Activated CD8-positive, alpha-beta memory T cell treated with anti-CD3 and anti-CD28 coated beads for 1 hour (primary cell): ENCODE results near the gene SELENOV.

ENCODE experiments used
- DNase-seq, 2 donors: peaks; one replicate each; pipeline ENCODE4 v3.0.0-alpha.2; 2020; ENCODE audit warnings: low read depth in 1 of 2; ENCODE audit errors: extremely low read depth in 1 of 2

Gene SELENOV

DNA sequence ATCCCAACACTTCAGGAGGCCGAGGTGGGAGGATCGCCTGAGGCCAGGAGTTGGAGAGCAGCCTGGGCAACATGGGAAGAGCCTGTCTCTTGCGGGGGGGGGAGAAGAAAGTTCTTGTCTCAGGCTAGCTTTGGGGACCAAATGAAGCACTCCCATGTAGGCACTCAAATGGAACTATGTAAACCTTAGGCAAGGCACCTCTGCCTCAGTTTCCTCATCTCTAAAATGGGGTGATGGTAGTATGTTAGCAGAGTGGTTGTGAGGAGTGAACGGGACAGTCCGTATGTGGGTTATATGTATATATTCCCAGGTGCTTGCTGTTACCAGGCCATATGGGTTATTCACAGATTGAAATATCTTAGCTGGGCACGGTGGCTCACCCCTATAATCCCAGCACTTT lies 22.7 kb upstream of the SELENOV start:
- DNase-seq, result no peak

DNA sequence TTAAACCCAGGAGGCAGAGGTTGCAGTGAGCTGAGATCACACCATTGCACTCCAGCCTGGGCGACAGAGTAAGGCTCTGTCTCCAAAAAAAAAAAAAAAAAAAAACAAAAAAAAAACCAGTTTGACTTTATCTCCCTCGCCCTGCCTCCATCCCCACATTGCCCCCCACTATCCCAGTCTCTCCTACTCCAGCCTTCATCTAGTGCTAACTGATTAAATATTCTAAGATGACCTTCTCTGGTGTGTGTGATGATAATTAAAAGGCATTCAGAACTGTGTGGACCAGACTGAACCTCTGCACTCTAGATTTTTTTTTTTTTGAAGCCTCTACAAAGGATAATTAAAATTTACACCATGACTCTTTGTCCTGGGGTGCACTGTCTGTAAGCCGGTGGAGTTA lies 22.2 kb upstream of the SELENOV start:
- DNase-seq, result no peak

DNA sequence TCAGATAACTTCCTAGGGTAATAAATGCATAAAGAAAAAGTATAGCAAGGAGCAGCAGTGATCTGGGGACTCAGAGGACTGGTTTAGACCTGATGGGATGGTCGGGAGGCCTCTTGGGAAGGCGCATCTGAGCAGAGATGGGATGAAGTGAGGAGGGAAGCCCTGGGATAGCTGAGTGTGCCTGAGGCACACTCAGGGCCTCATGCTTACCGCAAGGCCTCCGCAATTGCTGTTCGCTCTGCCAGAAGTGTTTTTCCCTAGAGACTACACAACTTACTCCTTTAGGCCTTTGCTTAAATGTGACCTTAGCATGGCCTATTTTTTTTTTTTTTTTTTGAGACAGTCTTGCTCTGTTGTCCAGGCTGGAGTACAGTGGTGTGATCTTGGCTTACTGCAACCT lies 20.3 kb upstream of the SELENOV start:
- DNase-seq, result no peak

DNA sequence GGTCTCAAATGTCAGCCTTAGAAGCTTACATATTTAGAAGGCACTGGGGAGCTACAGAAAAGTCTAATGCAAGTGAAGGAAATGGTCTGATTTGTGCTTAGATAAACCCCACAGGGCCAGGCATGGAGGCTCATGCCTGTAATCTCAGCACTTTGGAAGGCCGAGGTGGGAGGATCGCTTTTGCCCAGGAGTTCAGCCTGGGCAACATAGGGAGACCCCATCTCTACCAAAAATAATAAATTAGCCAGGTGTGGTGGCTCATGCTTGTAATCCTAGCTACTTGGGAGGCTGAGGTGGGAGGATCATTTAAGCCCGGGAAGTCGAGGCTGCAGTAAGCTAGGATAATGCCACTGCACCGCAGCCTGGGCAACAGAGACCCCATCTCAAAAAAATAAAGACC lies 18.9 kb upstream of the SELENOV start:
- DNase-seq, result no peak

DNA sequence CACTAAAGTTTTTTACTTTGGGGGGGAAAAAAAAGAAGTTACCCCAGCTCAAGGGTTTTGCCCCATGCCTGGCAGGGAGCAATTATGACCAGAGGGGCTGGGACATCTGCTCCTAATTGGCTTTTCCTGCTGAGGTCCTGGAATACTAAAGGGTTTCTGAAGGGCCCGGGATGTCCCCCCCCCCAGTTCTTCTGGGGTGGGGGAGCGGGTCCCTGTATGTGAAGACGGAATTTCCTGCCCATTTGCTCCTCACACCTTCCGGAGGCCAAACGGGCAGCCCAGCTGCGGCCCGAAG lies 17.3 kb upstream of the SELENOV start:
- DNase-seq, result no peak

DNA sequence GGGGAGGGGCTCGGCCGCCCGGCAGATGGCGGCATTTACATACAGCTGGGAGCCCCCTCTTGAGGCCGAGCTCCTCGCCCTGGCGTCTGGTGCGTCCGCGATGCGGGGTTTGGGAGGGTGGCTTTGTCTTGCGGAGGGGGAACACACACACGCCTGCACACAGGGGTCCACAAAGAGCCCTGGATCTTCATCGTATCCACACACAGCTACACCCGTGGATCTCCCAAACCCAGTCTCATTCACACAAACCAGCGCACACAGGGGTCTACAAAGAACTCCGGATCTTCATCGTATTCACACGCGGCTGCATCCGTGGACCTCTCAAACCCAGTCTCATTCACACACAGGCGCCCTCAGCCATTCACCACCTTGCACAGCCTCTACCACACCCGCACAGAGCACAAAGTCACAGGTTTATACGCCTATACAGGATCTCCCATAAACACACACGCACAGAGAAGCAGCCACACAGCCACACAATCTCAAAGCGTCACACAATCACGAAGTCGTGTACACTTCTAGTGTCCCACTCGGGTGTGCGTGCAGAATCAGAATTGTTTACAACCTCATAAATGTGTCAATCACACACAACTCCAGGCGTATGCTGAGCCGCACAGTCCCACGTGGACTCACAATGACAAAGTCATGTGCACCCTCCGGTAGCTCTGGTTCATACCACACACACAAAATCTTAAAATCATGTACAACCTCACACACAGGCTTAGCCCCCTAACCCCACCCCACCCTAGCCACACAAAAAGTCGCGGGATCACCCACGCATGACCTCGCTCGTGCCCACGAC lies 16.7 kb upstream of the SELENOV start:
- DNase-seq, result no peak

DNA sequence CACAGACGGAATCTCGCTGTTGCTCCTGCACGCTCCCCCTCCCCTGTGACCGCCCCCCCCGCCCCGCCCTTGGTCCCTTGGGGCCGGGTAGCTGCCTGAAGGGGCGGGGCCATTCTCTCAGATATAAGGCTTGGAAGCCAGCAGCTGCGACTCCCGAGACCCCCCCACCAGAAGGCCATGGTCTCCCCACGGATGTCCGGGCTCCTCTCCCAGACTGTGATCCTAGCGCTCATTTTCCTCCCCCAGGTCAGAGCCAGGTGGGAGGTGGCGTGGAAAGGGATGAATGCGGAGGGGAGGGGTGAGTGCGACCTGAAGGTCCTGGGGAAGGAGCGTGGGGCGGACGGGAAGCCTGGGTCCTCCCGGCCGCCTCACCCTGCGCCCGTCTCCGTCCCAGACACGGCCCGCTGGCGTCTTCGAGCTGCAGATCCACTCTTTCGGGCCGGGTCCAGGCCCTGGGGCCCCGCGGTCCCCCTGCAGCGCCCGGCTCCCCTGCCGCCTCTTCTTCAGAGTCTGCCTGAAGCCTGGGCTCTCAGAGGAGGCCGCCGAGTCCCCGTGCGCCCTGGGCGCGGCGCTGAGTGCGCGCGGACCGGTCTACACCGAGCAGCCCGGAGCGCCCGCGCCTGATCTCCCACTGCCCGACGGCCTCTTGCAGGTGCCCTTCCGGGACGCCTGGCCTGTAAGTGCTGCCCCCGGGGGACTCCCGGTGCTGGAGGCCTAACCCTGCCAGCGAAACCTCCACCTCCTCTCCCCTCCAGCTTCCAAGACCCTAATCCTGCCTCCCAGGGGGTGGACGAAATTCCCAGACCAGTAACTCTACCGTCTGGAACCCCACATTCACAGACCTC lies 15.9 kb upstream of the SELENOV start, which contains the start of gene DLL3:
Gene DLL3 (plus strand): TSS at position 150 of the 845 bp plus-strand sequence. CDS start 28 bp downstream, at position 178.
- no peak for DNase-seq

DNA sequence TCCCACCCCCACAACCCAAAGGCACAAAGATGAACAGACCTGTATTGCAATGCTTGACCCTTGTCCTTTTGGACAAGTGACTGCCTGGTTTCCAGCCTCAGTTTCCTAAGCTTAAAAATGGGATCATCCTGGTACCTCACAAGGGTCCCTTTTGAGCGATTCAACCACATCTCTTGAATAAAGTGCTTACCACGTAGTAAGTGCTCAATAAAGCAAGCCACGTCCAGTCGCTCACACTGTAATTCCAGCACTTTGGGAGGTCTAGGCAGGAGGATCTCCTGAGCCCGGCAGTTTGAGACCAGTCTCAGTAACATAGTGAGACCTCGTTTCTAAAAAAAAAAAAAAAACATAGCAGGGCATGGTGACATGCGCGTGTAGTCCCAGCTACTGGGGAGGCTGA lies 15.0 kb upstream of the SELENOV start:
- DNase-seq, result no peak

DNA sequence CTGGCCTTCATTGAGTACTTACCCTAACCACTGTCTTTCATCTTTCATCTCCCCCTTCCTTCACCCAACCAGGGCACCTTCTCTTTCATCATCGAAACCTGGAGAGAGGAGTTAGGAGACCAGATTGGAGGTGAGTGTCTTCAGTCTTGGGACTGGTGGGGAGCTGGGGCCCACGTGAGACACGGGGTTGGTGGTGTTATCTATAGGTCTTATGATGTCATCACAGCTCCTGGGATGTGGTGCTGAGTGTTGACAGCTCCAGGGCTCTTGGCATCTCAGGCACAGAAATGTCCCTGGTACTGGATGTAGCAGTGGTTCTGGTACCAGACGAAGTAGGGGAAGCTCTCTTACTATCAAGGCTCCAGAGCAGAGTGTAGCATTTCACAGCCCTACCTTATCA lies 14.4 kb upstream of the SELENOV start:
- no peak for DNase-seq

DNA sequence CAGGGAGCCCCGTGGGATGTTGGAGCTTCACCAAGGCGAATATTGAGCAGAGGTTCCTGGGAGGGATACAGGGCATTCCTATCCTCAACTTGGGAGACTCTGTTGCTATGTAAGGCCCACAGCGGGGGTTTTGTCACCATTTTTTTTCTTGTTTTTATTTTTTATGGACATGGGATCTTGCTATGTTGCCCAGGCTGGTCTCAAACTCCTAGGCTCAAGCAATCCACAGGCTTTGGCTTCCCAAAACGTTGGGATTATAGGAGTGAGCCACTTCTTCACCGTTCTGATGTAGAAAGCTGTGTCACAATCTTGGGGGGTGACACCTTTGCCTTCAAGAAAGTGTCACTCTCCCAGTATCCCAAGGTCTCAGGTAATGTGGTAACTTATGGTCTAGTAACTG lies 13.6 kb upstream of the SELENOV start:
- DNase-seq, result no peak

DNA sequence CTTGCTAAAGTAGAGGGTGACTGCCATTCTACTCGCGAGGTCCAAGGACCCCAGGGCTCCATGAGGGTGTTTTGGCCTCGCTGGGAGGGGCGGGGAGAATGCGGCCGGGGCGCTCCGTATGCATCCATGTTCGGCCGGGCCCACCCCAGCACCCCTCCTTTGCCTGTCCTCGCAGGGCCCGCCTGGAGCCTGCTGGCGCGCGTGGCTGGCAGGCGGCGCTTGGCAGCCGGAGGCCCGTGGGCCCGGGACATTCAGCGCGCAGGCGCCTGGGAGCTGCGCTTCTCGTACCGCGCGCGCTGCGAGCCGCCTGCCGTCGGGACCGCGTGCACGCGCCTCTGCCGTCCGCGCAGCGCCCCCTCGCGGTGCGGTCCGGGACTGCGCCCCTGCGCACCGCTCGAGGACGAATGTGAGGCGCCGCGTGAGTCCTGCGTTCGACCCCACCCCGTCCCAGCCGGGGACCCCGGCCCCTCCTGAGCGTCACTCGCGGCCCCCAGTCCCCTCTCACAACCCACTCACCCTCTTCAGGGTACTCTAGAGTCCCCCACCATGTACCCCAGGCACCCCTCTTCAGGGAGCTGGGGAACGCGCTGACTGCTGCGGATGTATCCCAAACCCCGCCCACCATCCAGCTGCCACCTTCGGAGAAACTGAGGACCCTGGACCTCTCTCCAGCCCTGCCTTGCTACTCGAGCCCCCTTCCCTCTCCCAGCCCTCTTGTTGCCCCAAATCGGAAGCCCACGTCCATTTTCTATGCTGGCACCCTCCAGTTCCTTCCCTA lies 12.1 kb upstream of the SELENOV start:
- DNase-seq, result peak; percentile 22 to 61

DNA sequence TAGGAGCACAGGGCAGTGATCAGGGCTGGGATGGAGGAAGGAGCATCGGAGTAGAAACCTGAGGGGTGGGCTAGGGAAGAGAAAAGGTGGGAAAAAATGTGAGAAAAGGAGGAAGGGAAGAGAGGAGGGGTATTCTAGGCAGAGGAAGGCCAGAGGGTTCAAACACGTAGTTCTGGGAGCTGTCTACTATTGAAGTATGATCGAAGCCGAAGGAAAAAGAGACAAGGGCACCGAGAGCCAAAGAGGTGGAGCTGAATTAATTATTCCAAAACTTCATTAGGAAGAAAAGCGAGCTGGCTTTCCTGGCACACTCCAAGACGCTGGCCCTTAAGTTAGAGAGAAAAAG lies 8.4 kb upstream of the SELENOV start:
- no peak for DNase-seq

DNA sequence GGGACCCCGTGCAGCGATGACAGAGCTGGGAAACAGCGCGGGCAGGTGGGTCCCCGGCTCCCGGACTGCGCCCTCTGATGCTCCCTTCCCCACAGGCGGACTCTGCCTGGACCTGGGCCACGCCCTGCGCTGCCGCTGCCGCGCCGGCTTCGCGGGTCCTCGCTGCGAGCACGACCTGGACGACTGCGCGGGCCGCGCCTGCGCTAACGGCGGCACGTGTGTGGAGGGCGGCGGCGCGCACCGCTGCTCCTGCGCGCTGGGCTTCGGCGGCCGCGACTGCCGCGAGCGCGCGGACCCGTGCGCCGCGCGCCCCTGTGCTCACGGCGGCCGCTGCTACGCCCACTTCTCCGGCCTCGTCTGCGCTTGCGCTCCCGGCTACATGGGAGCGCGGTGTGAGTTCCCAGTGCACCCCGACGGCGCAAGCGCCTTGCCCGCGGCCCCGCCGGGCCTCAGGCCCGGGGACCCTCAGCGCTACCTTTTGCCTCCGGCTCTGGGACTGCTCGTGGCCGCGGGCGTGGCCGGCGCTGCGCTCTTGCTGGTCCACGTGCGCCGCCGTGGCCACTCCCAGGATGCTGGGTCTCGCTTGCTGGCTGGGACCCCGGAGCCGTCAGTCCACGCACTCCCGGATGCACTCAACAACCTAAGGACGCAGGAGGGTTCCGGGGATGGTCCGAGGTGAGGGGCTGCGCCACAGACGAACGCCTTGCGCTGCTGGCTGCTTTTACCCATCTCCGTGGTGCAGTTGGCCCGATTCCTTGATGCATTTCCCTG lies 7.8 kb upstream of the SELENOV start:
- no peak for DNase-seq

DNA sequence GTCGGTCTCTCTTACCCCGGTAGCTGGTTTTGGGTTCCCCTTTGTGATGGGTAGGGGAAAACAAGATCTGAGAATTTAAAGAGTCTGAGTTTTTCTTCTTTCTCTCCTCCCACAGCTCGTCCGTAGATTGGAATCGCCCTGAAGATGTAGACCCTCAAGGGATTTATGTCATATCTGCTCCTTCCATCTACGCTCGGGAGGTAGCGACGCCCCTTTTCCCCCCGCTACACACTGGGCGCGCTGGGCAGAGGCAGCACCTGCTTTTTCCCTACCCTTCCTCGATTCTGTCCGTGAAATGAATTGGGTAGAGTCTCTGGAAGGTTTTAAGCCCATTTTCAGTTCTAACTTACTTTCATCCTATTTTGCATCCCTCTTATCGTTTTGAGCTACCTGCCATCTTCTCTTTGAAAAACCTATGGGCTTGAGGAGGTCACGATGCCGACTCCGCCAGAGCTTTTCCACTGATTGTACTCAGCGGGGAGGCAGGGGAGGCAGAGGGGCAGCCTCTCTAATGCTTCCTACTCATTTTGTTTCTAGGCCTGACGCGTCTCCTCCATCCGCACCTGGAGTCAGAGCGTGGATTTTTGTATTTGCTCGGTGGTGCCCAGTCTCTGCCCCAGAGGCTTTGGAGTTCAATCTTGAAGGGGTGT lies 7.1 kb upstream of the SELENOV start:
- no peak for DNase-seq

DNA sequence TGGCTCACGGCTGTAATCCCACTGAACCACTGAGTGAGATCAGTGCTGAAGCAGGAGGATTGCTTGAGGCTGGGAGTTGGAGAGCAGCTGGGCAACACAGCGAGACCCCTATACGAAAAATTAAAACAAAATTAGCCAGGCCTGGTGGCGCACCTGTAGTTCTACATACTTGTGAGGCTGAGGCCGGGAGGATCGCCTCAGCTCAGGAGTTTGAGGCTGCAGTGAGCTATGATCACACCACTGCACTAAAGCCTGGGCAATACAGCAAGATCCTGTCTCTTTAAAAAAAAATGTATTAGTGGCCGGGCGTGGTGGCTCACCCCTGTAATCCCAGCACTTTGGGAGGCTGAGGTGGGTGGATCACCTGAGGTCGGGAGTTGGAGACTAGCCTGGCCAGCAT lies 6.3 kb upstream of the SELENOV start:
- no peak for DNase-seq

DNA sequence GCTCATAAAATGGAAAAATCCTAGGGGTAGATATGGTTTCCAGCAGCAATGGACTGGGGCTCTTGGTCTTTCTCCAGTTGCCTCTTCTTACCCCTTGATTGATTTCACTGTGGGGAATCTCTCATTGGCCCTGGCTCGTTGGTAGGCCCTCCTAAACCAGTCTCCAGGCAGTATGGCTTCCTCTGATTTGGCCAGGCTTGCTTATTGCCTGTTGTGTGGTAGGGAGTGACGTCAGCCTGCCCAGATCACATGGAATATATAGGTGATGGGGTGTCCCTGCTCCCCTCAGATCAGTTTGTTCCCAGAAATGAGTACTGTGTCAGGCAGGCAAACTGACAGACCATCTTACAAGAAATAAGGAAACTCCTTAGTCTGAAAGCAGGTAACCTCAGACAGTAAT lies 5.7 kb upstream of the SELENOV start:
- no peak for DNase-seq

DNA sequence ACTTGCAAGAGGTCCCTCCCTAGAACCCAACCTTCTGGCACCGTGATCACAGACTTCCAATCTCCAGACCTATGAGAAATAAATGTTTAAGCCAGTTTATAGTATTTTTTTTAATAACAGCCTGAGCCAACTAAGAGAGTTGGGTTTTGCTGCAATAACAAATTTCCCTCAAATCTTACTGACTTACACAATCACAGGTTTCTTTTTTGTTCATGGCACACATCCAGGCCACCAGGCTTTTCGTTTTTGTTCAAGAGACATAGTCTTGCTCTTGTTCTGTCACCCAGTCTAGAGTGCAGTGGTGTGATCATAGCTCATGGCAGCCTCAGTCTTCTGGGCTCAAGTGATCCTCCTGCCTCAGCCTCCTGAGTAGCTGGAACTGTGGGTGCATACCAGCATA lies 2.0 kb upstream of the SELENOV start:
- no peak for DNase-seq

DNA sequence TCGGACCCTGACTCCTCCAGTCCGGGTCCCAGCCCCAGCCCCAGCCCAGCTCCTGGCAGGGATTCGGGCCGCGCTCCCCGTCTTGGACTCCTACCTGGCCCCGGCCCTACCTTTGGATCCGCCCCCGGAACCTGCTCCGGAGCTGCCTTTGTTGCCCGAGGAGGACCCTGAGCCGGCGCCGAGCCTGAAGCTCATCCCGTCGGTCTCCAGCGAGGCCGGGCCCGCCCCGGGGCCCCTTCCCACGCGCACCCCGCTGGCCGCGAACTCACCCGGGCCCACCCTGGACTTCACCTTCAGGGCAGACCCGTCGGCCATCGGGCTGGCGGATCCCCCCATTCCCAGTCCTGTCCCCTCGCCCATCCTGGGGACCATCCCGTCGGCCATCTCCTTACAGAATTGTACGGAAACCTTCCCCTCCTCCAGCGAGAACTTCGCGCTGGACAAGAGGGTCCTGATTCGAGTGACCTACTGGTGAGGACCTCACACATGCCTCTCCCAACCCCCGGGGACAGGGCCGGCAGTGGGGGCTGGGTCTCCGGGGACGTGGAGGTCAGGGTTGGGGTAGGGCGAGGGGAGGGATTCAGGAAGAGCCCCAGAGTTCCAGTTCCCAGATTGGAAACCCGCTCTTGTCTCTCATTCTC lies 732 bp downstream of the SELENOV start:
- DNase-seq, result no peak

DNA sequence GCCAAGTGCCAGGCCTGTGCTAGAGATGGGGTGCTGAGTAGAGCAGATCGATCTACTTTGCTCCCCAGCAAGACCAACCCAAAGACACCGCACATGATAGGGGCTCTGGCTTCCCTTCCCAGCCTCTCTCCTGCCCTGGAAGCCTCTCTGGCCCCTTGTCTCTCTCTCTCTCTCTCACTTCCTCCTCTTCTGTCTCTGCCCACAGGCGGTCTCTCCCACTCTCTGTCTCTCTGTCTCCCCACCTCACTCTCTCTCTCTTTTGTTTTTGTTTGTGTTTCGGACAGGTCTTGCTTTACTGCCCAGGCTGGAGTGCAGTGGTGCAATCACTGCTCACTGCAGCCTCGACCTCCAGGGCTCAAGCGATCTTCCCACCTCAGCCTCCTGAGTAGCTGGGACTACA lies 1.3 kb downstream of the SELENOV start:
- DNase-seq, result no peak

DNA sequence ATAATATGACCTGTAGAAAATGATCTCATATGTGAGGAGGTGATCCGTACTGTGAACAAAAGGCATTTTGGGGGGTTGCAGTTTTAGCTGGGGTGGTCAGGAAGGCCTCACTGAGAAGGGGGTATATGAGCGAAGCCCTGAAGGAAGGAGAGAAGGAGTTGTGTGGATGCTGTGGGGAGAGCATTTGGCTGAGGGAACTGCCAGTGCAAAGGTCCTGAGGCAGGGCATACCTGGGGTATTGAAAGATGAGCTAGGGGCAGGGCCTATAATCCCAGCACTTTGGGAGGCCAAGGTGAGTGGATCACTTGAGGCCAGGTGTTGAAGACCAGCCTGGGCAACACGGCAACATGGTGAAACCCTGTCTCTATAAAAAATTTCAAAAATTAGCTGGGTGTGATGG lies 2.5 kb downstream of the SELENOV start:
- DNase-seq, result no peak
